Fibroblast of skin of right quadriceps (primary cell): ENCODE data around the gene KANSL1.
"Not testable (repeated sequence)": the region's sequence is repeated elsewhere in the genome, so short reads cannot be mapped to it uniquely, and the experiment has no call there.

Experiments
- DNase-seq: peaks from one replicate; pipeline ENCODE4 v3.0.0-alpha.2; 2013

Gene KANSL1

GRCh38 chr17:46033392-46033791, 159.8 kb downstream of the KANSL1 start:
- DNase-seq = no peak

- no peak for DNase-seq
These were observed 160.3 kb downstream of the KANSL1 start for GRCh38 chr17:46032909-46033308.

DNA sequence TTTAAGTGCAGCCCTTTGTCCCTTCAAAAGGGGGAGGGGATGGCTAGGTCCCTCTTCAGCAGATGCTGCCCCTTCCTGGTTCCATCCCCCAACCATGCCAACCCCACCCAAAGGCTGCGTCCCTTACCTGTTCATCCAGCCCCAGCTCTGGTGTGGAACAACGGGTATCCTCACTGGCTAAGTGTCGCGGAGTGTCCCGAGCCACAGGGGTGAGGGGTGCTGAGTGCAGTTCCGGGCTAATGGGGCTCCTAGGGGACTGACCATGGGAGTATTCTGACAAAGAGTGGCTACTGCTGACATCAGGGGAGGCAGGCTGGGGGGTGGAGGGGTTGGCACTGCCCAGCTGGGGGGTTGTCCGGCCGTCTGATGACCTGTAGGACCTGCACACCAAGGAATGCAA, 161.3 kb downstream of the KANSL1 start:
- no peak for DNase-seq

GRCh38 chr17:46031440-46031839, 161.8 kb downstream of the KANSL1 start:
- DNase-seq = no peak

- no peak for DNase-seq
These were observed 162.5 kb downstream of the KANSL1 start for GRCh38 chr17:46030752-46031151.

DNA sequence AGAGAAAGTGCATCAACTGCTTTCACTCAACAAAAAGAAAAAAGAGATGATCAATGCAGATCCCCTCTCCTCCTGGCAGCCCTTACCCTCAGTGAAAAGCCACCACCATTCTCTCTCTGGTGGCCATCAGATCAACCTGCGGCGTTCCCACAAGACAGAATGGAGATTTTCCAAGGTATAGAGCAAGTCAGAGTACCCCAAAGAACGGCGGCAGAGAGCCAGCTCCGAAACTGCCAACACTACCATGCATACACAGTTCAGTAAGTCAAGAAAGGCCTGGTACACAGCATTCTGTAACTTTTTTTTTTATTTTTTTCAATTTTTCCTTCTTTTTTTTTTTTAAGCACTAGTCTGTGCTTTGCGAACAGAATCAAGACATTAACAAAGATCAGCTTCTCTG, 163.6 kb downstream of the KANSL1 start:
- DNase-seq = no peak

DNA sequence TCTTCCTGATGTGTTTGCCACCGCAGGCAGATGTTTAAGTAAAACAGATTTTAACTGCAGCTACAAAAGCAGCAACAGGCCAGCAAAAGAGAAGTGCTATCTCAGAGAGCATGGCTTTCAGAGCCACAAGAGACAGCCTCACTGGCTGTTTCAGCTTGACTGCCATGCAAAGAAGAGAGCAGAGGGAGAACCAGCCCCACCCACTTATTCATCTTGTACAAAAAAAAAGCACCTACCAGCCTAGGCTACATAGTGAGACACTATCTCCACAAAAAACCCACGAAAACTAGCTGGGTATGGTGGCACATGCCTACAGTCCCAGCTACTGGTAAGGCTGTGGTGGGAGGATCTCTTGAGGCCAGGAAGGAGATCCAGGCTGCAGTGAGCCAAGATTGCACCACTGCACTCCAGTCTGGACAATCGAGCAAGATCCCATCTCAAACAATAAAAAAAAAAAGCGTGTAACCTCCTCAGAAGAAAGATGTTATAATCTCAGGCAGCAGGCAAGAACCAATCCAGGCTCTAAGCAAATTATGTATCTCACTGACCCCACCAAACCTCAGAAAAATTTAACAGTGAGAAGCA, 164.2 kb downstream of the KANSL1 start:
- DNase-seq = no peak

DNA sequence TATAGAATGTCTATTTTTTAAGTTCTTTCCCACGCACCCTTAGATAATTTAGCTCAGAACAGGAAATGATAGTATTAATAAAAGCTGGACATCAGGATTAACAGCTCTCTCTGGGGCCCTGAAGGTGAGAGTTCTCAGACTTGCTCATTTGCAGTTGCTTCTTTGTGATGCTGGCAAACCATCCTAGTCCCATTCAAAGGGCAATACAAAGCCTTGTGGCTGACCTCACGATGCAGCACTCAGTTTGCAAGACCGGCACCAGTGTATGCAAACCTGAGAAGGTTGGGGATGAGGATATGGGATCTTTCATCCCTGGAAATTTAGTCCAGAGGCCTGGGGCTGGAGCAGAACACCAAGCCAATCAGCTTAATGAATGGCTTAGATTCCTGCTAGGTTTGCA, 164.9 kb downstream of the KANSL1 start:
- no peak for DNase-seq

GRCh38 chr17:46027976-46028325, 165.3 kb downstream of the KANSL1 start:
- no peak for DNase-seq

DNA sequence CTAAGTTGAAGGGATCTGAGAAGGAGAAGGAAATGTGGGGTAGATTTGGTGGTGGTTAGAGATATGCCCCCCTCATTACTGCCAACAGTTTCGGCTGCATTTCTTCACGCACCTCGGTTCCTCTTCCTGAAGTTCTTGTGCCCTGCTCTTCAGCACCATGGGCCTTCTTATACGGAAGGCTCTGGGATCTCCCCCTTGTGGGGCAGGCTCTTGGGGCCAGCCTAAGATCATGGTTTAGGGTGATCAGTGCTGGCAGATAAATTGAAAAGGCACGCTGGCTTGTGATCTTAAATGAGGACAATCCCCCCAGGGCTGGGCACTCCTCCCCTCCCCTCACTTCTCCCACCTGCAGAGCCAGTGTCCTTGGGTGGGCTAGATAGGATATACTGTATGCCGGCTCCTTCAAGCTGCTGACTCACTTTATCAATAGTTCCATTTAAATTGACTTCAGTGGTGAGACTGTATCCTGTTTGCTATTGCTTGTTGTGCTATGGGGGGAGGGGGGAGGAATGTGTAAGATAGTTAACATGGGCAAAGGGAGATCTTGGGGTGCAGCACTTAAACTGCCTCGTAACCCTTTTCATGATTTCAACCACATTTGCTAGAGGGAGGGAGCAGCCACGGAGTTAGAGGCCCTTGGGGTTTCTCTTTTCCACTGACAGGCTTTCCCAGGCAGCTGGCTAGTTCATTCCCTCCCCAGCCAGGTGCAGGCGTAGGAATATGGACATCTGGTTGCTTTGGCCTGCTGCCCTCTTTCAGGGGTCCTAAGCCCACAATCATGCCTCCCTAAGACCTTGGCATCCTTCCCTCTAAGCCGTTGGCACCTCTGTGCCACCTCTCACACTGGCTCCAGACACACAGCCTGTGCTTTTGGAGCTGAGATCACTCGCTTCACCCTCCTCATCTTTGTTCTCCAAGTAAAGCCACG, 165.9 kb downstream of the KANSL1 start:
- no peak for DNase-seq

GRCh38 chr17:46026166-46027047, 166.8 kb downstream of the KANSL1 start:
- DNase-seq = no peak

DNA sequence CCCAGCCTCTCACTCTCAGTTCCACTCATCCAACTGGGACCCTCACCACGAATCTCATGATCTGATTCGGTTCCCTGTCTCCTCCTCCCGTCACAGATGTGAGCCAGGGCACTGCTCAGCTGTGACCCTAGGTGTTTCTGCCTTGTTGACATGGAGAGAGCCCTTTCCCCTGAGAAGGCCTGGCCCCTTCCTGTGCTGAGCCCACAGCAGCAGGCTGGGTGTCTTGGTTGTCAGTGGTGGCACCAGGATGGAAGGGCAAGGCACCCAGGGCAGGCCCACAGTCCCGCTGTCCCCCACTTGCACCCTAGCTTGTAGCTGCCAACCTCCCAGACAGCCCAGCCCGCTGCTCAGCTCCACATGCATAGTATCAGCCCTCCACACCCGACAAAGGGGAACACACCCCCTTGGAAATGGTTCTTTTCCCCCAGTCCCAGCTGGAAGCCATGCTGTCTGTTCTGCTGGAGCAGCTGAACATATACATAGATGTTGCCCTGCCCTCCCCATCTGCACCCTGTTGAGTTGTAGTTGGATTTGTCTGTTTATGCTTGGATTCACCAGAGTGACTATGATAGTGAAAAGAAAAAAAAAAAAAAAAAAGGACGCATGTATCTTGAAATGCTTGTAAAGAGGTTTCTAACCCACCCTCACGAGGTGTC, 167.6 kb downstream of the KANSL1 start:
- no peak for DNase-seq

GRCh38 chr17:46025060-46025459, 168.2 kb downstream of the KANSL1 start:
- no peak for DNase-seq

GRCh38 chr17:46024590-46024989, 168.6 kb downstream of the KANSL1 start:
- no peak for DNase-seq

DNA sequence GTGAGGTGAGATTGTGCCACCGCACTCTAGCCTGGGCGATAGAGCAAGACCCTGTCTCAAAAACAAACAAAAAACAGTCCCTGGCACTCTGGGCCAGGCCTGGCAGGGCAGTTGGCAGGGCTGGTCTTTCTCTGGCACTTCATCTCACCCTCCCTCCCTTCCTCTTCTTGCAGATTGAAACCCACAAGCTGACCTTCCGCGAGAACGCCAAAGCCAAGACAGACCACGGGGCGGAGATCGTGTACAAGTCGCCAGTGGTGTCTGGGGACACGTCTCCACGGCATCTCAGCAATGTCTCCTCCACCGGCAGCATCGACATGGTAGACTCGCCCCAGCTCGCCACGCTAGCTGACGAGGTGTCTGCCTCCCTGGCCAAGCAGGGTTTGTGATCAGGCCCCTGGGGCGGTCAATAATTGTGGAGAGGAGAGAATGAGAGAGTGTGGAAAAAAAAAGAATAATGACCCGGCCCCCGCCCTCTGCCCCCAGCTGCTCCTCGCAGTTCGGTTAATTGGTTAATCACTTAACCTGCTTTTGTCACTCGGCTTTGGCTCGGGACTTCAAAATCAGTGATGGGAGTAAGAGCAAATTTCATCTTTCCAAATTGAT, 169.3 kb downstream of the KANSL1 start:
- no peak for DNase-seq

GRCh38 chr17:46023366-46023765, 169.9 kb downstream of the KANSL1 start:
- not testable (repeated sequence) for DNase-seq

DNA sequence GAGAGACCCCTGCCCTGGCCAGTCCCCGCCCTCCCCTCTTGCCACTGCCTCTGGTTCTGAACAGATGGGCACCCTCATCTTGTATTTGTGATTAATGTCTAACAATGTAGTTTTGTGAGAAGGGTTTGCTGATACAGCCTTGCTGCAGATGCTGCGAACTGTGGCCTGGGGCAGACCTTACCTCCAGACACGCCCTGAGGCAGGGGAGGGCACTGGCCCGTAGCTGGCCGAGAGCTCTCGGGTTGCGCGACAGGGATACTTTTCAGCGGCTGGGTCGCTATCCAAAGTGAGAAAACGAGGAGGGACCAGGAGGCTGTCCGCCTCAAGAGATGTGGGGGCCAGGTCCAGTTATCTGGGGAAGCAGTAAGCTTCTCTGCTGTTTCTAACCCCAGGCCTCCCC, 172.2 kb downstream of the KANSL1 start:
- DNase-seq = no peak

GRCh38 chr17:46020023-46020761, 173.0 kb downstream of the KANSL1 start:
- no peak for DNase-seq

DNA sequence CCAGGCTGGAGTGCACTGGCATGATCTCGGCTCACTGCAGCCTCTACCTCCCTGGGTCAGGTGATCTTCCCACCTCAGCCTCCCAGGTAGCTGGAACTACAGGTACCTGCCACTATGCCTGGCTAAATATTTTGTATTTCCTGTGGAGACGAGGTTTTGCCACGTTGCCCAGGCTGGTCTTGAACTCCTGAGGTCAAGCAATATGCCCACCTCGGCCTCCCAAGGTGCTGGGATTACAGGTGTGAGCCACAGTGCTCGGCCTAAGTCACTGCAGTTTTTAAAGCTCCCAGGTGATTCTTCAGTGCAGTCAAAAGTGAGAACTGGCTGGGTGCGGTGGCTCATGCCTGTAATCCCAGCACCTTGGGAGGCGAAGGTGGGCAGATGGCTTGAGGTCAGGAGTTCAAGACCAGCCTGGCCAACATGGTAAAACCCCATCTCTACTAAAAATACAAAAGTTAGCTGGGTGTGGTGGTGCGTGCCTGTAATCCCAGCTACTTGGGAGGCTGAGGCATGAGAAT, 173.8 kb downstream of the KANSL1 start:
- DNase-seq = not testable (repeated sequence)

DNA sequence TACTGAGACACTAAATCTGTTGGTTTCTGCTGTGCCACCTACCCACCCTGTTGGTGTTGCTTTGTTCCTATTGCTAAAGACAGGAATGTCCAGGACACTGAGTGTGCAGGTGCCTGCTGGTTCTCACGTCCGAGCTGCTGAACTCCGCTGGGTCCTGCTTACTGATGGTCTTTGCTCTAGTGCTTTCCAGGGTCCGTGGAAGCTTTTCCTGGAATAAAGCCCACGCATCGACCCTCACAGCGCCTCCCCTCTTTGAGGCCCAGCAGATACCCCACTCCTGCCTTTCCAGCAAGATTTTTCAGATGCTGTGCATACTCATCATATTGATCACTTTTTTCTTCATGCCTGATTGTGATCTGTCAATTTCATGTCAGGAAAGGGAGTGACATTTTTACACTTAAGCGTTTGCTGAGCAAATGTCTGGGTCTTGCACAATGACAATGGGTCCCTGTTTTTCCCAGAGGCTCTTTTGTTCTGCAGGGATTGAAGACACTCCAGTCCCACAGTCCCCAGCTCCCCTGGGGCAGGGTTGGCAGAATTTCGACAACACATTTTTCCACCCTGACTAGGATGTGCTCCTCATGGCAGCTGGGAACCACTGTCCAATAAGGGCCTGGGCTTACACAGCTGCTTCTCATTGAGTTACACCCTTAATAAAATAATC, 179.6 kb downstream of the KANSL1 start:
- DNase-seq = peak; percentile 59

- no peak for DNase-seq
These were observed 180.1 kb downstream of the KANSL1 start for GRCh38 chr17:46013127-46013501.
